Measurements from ENCODE around the gene CCDC27. TPM values are rescaled to one million over a fixed set of nuclear protein-coding genes. Genes with fewer than 3 reads are reported as not detected.

CCDC27 gene
- total RNA-seq, 1 experiment from 2014 or later: not detected

DNA sequence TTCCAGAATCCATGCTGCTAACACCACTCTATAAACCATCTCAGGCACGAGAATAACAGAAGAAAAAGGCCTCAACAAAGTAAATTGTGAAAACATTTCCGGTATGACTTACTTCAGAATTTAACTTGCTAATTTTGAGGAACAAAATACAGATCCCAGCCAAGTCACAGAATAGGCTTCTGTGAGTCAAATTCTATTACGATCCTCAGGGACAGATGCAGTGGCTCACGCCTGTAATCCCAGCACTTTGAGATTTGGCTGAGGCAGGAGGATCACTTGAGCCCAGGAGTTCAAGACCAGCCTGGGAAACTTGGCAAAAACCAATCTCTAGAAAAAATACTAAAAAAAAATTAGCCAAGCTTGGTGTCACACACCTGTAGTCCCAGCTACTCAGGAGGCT lies 8.8 kb upstream of the CCDC27 start:
- no peaks in the 10 kb centered on the region for H3K36me3 ChIP-seq (ENCODE audit: control insufficient read depth, insufficient read depth, low read length)
- peaks cover 5% of the 10 kb centered on the region for H3K4me1 Mint-ChIP-seq (ENCODE audit: low read depth, unreplicated experiment)
- no peak for DNase-seq
- intact Hi-C loops (cut with micrococcal nuclease; ENCODE audit: unreplicated experiment): no loop called here
- no peak overlapping the region for H3K4me3 ChIP-seq (ENCODE audit: low read depth, low read length)
- no peaks in the 10 kb centered on the region for H3K27me3 Mint-ChIP-seq (ENCODE audit: insufficient read depth, unreplicated experiment)
- no peaks in the 10 kb centered on the region for H3K9me3 Mint-ChIP-seq (ENCODE audit: unreplicated experiment)
- no peaks in the 10 kb centered on the region for H3K36me3 Mint-ChIP-seq (ENCODE audit: insufficient read depth, unreplicated experiment)
- BruUV-seq (replicated peaks): no TSS peak
- H3K4me1 ChIP-seq: no peaks in the 10 kb centered on the region
- H3K4me3 Mint-ChIP-seq (ENCODE audit: unreplicated experiment): no peak overlapping the region
- no peaks in the 10 kb centered on the region for H3K27me3 ChIP-seq (replicated peaks; ENCODE audit: control insufficient read depth, insufficient read depth, low read length)
- POLR2A ChIA-PET: no interaction called here
- no peak overlapping the region for H3K27ac Mint-ChIP-seq (ENCODE audit: unreplicated experiment)
- CTCF ChIA-PET: no interaction called here
- H3K9me3 ChIP-seq: no peaks in the 10 kb centered on the region
- TF ChIP-seq, protein P1, sequence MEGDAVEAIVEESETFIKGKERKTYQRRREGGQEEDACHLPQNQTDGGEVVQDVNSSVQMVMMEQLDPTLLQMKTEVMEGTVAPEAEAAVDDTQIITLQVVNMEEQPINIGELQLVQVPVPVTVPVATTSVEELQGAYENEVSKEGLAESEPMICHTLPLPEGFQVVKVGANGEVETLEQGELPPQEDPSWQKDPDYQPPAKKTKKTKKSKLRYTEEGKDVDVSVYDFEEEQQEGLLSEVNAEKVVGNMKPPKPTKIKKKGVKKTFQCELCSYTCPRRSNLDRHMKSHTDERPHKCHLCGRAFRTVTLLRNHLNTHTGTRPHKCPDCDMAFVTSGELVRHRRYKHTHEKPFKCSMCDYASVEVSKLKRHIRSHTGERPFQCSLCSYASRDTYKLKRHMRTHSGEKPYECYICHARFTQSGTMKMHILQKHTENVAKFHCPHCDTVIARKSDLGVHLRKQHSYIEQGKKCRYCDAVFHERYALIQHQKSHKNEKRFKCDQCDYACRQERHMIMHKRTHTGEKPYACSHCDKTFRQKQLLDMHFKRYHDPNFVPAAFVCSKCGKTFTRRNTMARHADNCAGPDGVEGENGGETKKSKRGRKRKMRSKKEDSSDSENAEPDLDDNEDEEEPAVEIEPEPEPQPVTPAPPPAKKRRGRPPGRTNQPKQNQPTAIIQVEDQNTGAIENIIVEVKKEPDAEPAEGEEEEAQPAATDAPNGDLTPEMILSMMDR (IDR thresholded peaks at IDR 0.05; ENCODE audit: insufficient read depth in 1 of 2, low read depth in 1 of 2, low read length in 1 of 2, severe bottlenecking in 1 of 2, unreplicated experiment in 1 of 2): no peak

DNA sequence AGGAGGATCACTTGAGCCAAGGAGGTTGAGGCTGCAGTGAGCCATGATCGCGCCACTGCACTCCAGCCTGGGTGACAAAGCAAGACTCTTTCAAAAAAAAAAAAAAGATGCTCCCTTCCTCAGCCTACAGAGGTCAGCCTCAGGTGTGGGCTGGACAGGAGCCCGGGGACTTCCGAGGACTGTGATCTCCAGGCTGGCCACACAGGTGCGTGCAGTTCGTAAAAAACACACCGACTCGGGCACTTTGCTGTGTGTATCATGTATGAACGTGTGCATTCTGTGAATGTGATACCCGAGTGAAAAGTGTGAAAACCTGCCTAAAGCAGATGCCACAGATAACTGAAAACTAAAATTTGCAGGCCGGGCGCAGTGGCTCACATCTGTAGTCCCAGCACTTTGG lies 8.4 kb upstream of the CCDC27 start:
- no peak overlapping the region for H3K27ac Mint-ChIP-seq (ENCODE audit: unreplicated experiment)

DNA sequence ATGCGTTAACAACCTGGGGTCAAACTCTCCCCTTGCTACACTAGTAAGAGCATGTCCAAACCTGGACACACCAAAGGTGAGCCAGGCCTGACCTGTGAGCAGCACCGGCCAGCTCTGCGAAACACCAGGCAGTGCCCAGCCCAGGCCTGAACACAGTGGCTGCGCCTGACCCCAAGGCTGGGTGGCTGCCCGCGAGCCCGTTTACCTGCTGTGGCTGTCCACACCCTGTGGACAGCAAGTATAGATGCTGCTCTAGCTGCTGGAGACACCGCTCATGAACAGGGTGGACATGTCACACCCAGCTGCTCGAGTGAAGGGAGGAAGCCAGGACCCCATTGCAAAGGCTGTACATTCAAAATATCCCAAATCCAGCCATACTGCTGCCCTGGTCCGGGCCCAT lies 7.6 kb upstream of the CCDC27 start:
- peaks cover 6% of the 10 kb centered on the region for H3K4me1 Mint-ChIP-seq (ENCODE audit: low read depth, unreplicated experiment)
- TF ChIP-seq, protein P1 (IDR thresholded peaks at IDR 0.05; ENCODE audit: insufficient read depth in 1 of 2, low read depth in 1 of 2, low read length in 1 of 2, severe bottlenecking in 1 of 2, unreplicated experiment in 1 of 2): no peak
- H3K36me3 ChIP-seq (ENCODE audit: control insufficient read depth, insufficient read depth, low read length): no peaks in the 10 kb centered on the region
- H3K27me3 Mint-ChIP-seq (ENCODE audit: insufficient read depth, unreplicated experiment): no peaks in the 10 kb centered on the region
- BruUV-seq (replicated peaks): no TSS peak
- CTCF ChIA-PET: no interaction called here
- POLR2A ChIA-PET: no interaction called here
- DNase-seq: no peak
- no peak overlapping the region for H3K4me3 ChIP-seq (ENCODE audit: low read depth, low read length)
- no peaks in the 10 kb centered on the region for H3K27me3 ChIP-seq (replicated peaks; ENCODE audit: control insufficient read depth, insufficient read depth, low read length)
- H3K4me3 Mint-ChIP-seq (ENCODE audit: unreplicated experiment): no peak overlapping the region
- intact Hi-C loops (cut with micrococcal nuclease; ENCODE audit: unreplicated experiment): no loop called here
- no peaks in the 10 kb centered on the region for H3K36me3 Mint-ChIP-seq (ENCODE audit: insufficient read depth, unreplicated experiment)
- H3K9me3 ChIP-seq: no peaks in the 10 kb centered on the region
- no peaks in the 10 kb centered on the region for H3K9me3 Mint-ChIP-seq (ENCODE audit: unreplicated experiment)
- H3K27ac Mint-ChIP-seq (ENCODE audit: unreplicated experiment): no peak overlapping the region
- H3K4me1 ChIP-seq: no peaks in the 10 kb centered on the region

More for the DNA sequence above, 8.4 kb upstream of the CCDC27 start:
- H3K4me3 ChIP-seq (ENCODE audit: low read depth, low read length): no peak overlapping the region
- CTCF ChIA-PET: no interaction called here
- Mint-ChIP-seq H3K27me3 (ENCODE audit: insufficient read depth, unreplicated experiment) (no peaks in the 10 kb centered on the region), H3K4me1 (ENCODE audit: low read depth, unreplicated experiment) (peaks cover 6% of the 10 kb centered on the region), H3K9me3 (ENCODE audit: unreplicated experiment) (no peaks in the 10 kb centered on the region), H3K4me3 (ENCODE audit: unreplicated experiment) (no peak overlapping the region), H3K36me3 (ENCODE audit: insufficient read depth, unreplicated experiment) (no peaks in the 10 kb centered on the region)
- H3K27me3 ChIP-seq (replicated peaks; ENCODE audit: control insufficient read depth, insufficient read depth, low read length): no peaks in the 10 kb centered on the region
- TF ChIP-seq, protein P1 (IDR thresholded peaks at IDR 0.05; ENCODE audit: insufficient read depth in 1 of 2, low read depth in 1 of 2, low read length in 1 of 2, severe bottlenecking in 1 of 2, unreplicated experiment in 1 of 2): no peak
- no peaks in the 10 kb centered on the region for H3K9me3 ChIP-seq
- DNase-seq: no peak
- intact Hi-C loops (cut with micrococcal nuclease; ENCODE audit: unreplicated experiment): no loop called here
- BruUV-seq (replicated peaks): no TSS peak
- POLR2A ChIA-PET: no interaction called here
- no peaks in the 10 kb centered on the region for H3K36me3 ChIP-seq (ENCODE audit: control insufficient read depth, insufficient read depth, low read length)
- H3K4me1 ChIP-seq: no peaks in the 10 kb centered on the region

Measured in Caco-2 (cell line).